Head of caudate nucleus (tissue), 42 donors: ENCODE results near the gene PMM2.

Source experiments
- DNase-seq, 42 donors: peaks; one replicate each; pipeline versions ENCODE4 v3.0.0 to v3.0.0-alpha.2; 2020 to 2021; ENCODE audit warnings: mixed read lengths in 7 of 42
- intact Hi-C: fragments of 100-400 bp; cut with DNase I; formaldehyde crosslinking; loops from one replicate; pipeline ENCODE4 v1.15.0; 2022

Gene PMM2

DNA sequence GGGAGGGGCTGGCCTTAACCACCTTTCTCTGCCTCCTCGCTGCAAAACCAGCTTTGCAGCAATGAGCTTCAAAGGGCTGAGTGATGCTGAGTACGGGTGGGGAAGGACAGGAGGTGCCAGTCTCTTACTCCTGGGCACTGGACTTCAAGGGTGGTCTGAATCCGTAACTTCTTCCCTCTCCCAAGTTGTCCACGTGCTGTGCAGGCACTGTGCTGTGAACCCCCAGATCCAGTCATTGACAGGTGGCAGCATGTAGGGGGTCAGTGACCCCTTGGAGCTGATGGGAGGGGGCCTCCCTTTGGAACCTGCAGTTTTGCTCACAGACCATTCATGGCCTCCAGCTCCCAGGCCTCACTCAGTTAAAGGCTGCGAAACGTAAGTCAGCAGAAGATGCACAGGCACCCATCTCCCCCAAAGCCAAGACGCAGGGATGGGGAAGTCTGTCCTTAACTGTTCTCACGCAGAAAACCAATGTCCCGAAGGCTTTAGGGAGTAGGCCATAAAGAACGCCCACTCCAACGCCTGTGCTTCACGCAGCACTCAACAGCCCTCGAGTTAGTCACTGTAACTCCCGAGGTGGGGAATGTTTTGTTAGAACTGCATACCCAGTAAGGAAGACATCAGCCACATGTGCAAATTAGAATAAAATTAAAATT lies 92.4 kb downstream of the PMM2 start:
- peak in 4 of 42 donors; percentile 41 to 59 (median 48) for DNase-seq
- intact Hi-C loops, result no loop called here

- intact Hi-C loops, result no loop called here
- DNase-seq, result no peak
Measured at GRCh38 chr16:8890549-8890921, 92.9 kb downstream of the PMM2 start.

GRCh38 chr16:8892101-8892575 lies 94.5 kb downstream of the PMM2 start:
- peak in 2 of 42 donors; percentile 24 to 35 for DNase-seq
- intact Hi-C loops, result no loop called here

GRCh38 chr16:8893426-8893825 lies 95.8 kb downstream of the PMM2 start:
- intact Hi-C loops, result no loop called here
- DNase-seq, result peak in 2 of 42 donors; percentile 5 to 15

DNA sequence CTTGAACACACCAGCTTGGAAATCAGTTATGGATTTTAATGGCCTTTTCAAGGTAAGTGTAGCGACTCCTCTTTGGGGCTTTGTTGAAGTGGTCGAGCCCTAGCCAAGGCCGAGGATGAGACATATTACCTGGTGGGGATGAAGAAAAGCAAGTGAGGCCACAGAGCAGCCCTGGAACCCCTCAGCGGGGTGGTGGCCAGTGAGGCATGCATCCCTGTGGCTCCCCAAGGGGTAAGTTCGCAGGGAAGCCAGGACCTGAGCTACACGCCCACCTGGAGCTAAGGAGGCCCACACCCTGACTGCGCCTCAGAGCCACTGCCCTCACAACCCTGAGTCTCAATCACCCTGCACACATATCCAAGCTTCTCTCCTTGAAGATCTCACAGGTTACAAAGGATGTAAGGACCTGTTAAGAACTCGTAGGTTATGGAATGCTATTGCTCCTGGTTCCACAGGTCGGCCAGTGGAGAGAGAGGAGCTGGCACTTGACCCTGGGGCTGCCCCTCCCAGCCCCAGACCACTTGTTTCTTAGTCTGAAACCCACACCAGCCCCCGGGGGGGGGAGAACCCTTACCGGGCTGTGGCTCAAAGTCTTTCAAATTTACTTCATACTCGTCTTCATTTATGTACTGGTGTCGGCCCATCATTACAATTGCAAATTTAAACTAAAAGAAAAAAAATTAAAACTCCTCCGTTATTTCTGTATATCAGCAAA lies 96.5 kb downstream of the PMM2 start:
- DNase-seq, result peak in 1 of 42 donors; percentile 23
- intact Hi-C loops, result no loop called here

DNA sequence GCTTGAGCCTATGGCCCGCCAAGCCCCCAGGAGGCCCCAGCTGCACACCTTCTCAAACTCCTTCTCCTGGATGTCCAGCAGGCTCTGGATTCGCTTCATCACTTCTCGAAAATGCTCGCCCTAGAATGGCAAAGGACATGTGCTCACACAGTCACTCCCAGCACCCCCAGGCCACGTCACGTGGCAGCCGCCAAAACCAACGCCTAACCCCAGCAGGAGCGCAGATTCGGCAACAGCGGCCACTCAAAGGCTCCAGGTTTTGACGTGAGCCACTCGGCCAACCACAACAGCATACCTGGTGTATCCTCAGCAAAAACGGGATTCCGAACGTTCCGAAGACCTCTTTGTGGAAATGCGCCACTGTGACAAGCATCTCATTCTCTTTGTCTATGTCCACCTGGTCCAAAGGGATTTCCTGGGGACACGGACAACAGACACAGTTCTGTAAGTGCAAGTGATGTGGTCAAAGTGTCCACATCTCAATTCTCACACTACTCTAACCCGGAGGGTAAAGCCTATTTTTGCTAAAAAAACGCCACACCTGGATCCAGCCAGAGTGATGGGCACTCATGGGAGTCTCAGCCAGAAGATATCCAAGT lies 97.2 kb downstream of the PMM2 start:
- intact Hi-C loops, result no loop called here
- DNase-seq, result peak in 1 of 42 donors; percentile 4

DNA sequence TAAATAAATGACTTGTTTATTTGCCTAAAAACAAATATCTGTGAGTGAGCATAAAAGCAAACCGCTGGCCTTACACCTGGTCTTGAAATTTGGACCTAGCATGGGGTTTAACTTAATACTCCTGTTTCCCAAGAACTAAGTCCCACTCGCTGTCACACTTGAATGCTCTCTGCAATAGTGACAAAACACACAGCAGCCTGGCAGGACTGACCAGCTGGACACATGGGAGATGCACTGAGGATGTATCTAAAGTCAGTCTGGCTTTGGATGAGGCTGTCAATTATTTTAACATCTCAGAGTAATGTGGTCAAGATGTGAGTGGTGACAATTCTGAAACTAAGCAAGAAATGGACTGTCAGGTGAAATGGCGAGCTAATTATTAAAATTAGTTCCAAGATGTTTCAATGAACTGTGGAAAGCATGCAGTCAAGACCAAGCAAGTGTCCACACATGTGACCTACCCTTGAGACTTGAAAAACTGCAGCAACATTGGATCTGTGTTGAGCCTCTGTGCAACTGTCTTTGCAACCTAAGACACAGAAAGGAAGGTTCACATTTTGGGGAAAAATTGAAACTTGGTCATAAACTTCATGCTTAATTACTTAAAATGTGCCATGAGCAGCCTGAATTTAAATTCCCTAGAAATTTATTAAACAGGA lies 101.2 kb downstream of the PMM2 start:
- peak in 2 of 42 donors; percentile 7 to 11 for DNase-seq
- intact Hi-C loops, result no loop called here
